MCF 10A (cell line): Measurements from ENCODE around the gene SELENOI. TPM values are rescaled to one million over a fixed set of nuclear protein-coding genes. Genes with fewer than 3 reads are reported as not detected.
"Not testable (repeated sequence)": the region's sequence is repeated elsewhere in the genome, so short reads cannot be mapped to it uniquely, and the experiment has no call there.

Experiments used
- BruUV-seq: library from RNA; stranded (reverse); fragments of 400-500 nt; replicated peaks from 2 replicates; lab custom pipeline; 2021; lab: Mats Ljungman, UMichigan
- CTCF ChIA-PET: fragments of 300-600 bp; sonication (Branson Sonifier 250); formaldehyde crosslinking; extraction: SDS; loops from one replicate; lab custom pipeline; 2021; ENCODE audit warnings: antibody characterized with exemption, inconsistent platforms; lab: Yijun Ruan, JAX
- POLR2A ChIA-PET: fragments of 300-600, 350-650 bp; sonication (Branson Sonifier 250); formaldehyde crosslinking; extraction: SDS; loops from one replicate; lab custom pipeline; 2020; ENCODE audit warnings: antibody characterized with exemption, inconsistent platforms; lab: Yijun Ruan, JAX
- DNase-seq: peaks from one replicate; pipeline ENCODE4 v3.0.0-alpha.2; 2018; ENCODE audit not compliant: unreplicated experiment
- H3K27ac Mint-ChIP-seq: one replicate; pipeline ENCODE4 v1.8.0; 2022; ENCODE audit warnings: mild to moderate bottlenecking, low read depth, mixed read lengths; ENCODE audit not compliant: unreplicated experiment
- H3K27me3 Mint-ChIP-seq: one replicate; pipeline ENCODE4 v1.8.0; 2022; ENCODE audit warnings: mixed read lengths; ENCODE audit not compliant: insufficient read depth, unreplicated experiment
- H3K36me3 Mint-ChIP-seq: one replicate; pipeline ENCODE4 v1.8.0; 2022; ENCODE audit warnings: mild to moderate bottlenecking, moderate library complexity, mixed read lengths; ENCODE audit not compliant: insufficient read depth, unreplicated experiment
- H3K4me1 Mint-ChIP-seq: one replicate; pipeline ENCODE4 v1.8.0; 2022; ENCODE audit warnings: mixed read lengths; ENCODE audit not compliant: insufficient read depth, unreplicated experiment
- H3K4me3 Mint-ChIP-seq: one replicate; pipeline ENCODE4 v1.8.0; 2022; ENCODE audit warnings: mild to moderate bottlenecking, moderate library complexity, mixed read lengths; ENCODE audit not compliant: unreplicated experiment
- H3K9me3 Mint-ChIP-seq: one replicate; pipeline ENCODE4 v1.8.0; 2022; ENCODE audit warnings: mixed read lengths; ENCODE audit not compliant: unreplicated experiment
- CTCF ChIP-seq: fragments of 200-600 bp; IDR thresholded peaks from one replicate; pipeline ENCODE4 v1.8.0; 2022; ENCODE audit warnings: antibody characterized with exemption, mild to moderate bottlenecking; ENCODE audit not compliant: unreplicated experiment
- intact Hi-C: fragments of 100-400 bp; cut with micrococcal nuclease; formaldehyde crosslinking; loops from 2 replicates; pipeline ENCODE4 v1.14.1; 2022
- total RNA-seq: library from RNA; stranded (reverse); gene quantifications from 2 replicates; pipeline ENCODE4 v1.2.3, GENCODE V29; 2022

Gene SELENOI
- total RNA-seq, 1 experiment from 2014 or later: 51.0 TPM

GRCh38 chr2:26316845-26317244 lies 29.1 kb upstream of the SELENOI start:
- H3K4me1 Mint-ChIP-seq: no peaks in the 10 kb centered on the region
- H3K9me3 Mint-ChIP-seq: no peaks in the 10 kb centered on the region
- ChIA-PET CTCF (interaction anchor here (1.3 kb wide), 2 partner anchors 10 kb away, joined by 3 read pairs; no protein-coding TSS in a partner anchor), POLR2A (no interaction called here)
- H3K36me3 Mint-ChIP-seq: no peaks in the 10 kb centered on the region
- BruUV-seq: no TSS peak
- no peak for DNase-seq
- H3K4me3 Mint-ChIP-seq: no peak overlapping the region
- no peak overlapping the region for H3K27ac Mint-ChIP-seq
- intact Hi-C loops: no loop called here
- TF ChIP-seq CTCF: no peak
- no peaks in the 10 kb centered on the region for H3K27me3 Mint-ChIP-seq

GRCh38 chr2:26317377-26318105 lies 28.4 kb upstream of the SELENOI start:
- Mint-ChIP-seq H3K27me3 (no peaks in the 10 kb centered on the region), H3K4me1 (no peaks in the 10 kb centered on the region), H3K36me3 (no peaks in the 10 kb centered on the region), H3K27ac (no peak overlapping the region), H3K4me3 (no peak overlapping the region), H3K9me3 (no peaks in the 10 kb centered on the region)
- ChIA-PET POLR2A (interaction anchor here (1.3 kb wide), 1 partner anchor 11 kb away, joined by 4 read pairs; no protein-coding TSS in a partner anchor), CTCF (interaction anchor here (1.0 to 1.3 kb wide), 2 partner anchors 11 to 68 kb away, joined by 3 read pairs; no protein-coding TSS in a partner anchor)
- intact Hi-C loops: no loop called here
- TF ChIP-seq CTCF: no peak
- BruUV-seq: no TSS peak
- DNase-seq: no peak

- POLR2A ChIA-PET: interaction anchor here (1.4 kb wide), 1 partner anchor 72 kb away, joined by 4 read pairs; no protein-coding TSS in a partner anchor
- H3K4me3 Mint-ChIP-seq: no peak overlapping the region
Measured at GRCh38 chr2:26318950-26319349, 27.0 kb upstream of the SELENOI start.

GRCh38 chr2:26324479-26324878 lies 21.5 kb upstream of the SELENOI start:
- BruUV-seq, intact Hi-C loops, H3K4me1 Mint-ChIP-seq, DNase-seq, H3K36me3 Mint-ChIP-seq, H3K27me3 Mint-ChIP-seq, H3K4me3 Mint-ChIP-seq, H3K27ac Mint-ChIP-seq, H3K9me3 Mint-ChIP-seq: not testable (repeated sequence)
- ChIA-PET POLR2A (interaction anchor here (8.4 kb wide), 1 partner anchor 80 kb away, joined by 126 read pairs; the partner anchor contains the start of genes HADHA and HADHB), CTCF (interaction anchor here (0.7 kb wide), 1 partner anchor 253 kb away, joined by 3 read pairs; no protein-coding TSS in a partner anchor)

More at GRCh38 chr2:26318950-26319349, 27.0 kb upstream of the SELENOI start:
- intact Hi-C loops: no loop called here
- Mint-ChIP-seq H3K36me3 (no peaks in the 10 kb centered on the region), H3K27me3 (no peaks in the 10 kb centered on the region), H3K9me3 (no peaks in the 10 kb centered on the region), H3K27ac (no peak overlapping the region), H3K4me1 (no peaks in the 10 kb centered on the region)
- no peak for TF ChIP-seq CTCF
- DNase-seq: no peak
- CTCF ChIA-PET: interaction anchor here (1.0 kb wide), 2 partner anchors 16 to 69 kb away, joined by 3 read pairs; no protein-coding TSS in a partner anchor
- BruUV-seq: no TSS peak
